ENCODE results near the gene BTBD8. TPM values are rescaled to one million over a fixed set of nuclear protein-coding genes. Genes with fewer than 3 reads are reported as not detected.

The BTBD8 gene
- total and polyA plus RNA-seq, 2 experiments from 2014 or later, result 2.9 to 4.1 TPM

DNA sequence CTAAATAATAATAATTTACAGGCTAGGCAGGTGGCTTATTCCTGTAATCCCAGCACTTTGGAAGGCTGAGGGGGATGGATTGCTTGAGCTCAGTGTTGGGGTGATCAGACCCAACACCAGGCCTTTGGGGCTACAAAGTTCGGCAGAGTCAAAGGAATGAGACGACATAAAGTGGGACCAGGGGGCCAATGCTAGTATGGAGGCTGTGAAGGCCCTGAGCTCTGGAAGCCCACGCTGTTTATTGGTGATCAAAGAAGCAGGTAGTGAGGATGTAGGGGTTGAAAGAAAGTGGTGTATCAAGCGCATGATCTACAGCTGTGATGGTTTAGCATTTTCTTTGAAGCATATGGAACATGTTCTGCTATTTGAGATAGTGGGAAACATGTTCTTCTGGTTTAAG is 5.6 kb downstream of the BTBD8 start (continued):
- TF ChIP-seq, protein P1, sequence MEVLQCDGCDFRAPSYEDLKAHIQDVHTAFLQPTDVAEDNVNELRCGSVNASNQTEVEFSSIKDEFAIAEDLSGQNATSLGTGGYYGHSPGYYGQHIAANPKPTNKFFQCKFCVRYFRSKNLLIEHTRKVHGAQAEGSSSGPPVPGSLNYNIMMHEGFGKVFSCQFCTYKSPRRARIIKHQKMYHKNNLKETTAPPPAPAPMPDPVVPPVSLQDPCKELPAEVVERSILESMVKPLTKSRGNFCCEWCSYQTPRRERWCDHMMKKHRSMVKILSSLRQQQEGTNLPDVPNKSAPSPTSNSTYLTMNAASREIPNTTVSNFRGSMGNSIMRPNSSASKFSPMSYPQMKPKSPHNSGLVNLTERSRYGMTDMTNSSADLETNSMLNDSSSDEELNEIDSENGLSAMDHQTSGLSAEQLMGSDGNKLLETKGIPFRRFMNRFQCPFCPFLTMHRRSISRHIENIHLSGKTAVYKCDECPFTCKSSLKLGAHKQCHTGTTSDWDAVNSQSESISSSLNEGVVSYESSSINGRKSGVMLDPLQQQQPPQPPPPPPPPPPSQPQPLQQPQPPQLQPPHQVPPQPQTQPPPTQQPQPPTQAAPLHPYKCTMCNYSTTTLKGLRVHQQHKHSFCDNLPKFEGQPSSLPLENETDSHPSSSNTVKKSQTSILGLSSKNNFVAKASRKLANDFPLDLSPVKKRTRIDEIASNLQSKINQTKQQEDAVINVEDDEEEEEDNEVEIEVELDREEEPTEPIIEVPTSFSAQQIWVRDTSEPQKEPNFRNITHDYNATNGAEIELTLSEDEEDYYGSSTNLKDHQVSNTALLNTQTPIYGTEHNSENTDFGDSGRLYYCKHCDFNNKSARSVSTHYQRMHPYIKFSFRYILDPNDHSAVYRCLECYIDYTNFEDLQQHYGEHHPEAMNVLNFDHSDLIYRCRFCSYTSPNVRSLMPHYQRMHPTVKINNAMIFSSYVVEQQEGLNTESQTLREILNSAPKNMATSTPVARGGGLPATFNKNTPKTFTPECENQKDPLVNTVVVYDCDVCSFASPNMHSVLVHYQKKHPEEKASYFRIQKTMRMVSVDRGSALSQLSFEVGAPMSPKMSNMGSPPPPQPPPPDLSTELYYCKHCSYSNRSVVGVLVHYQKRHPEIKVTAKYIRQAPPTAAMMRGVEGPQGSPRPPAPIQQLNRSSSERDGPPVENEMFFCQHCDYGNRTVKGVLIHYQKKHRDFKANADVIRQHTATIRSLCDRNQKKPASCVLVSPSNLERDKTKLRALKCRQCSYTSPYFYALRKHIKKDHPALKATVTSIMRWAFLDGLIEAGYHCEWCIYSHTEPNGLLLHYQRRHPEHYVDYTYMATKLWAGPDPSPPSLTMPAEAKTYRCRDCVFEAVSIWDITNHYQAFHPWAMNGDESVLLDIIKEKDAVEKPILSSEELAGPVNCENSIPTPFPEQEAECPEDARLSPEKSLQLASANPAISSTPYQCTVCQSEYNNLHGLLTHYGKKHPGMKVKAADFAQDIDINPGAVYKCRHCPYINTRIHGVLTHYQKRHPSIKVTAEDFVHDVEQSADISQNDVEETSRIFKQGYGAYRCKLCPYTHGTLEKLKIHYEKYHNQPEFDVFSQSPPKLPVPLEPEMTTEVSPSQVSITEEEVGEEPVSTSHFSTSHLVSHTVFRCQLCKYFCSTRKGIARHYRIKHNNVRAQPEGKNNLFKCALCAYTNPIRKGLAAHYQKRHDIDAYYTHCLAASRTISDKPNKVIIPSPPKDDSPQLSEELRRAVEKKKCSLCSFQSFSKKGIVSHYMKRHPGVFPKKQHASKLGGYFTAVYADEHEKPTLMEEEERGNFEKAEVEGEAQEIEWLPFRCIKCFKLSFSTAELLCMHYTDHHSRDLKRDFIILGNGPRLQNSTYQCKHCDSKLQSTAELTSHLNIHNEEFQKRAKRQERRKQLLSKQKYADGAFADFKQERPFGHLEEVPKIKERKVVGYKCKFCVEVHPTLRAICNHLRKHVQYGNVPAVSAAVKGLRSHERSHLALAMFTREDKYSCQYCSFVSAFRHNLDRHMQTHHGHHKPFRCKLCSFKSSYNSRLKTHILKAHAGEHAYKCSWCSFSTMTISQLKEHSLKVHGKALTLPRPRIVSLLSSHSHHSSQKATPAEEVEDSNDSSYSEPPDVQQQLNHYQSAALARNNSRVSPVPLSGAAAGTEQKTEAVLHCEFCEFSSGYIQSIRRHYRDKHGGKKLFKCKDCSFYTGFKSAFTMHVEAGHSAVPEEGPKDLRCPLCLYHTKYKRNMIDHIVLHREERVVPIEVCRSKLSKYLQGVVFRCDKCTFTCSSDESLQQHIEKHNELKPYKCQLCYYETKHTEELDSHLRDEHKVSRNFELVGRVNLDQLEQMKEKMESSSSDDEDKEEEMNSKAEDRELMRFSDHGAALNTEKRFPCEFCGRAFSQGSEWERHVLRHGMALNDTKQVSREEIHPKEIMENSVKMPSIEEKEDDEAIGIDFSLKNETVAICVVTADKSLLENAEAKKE (CRISPR knock-in tag; IDR thresholded peaks at IDR 0.05), result no peak
- TF ChIP-seq EZH2 (IDR thresholded peaks at IDR 0.05; ENCODE audit: low read depth, unreplicated experiment), result no peak
- no peak for TF ChIP-seq ZNF331 (CRISPR knock-in tag; IDR thresholded peaks at IDR 0.05; ENCODE audit: low read depth)
- no peak for TF ChIP-seq ZNF114 (CRISPR knock-in tag; IDR thresholded peaks at IDR 0.05)
- no peak for TF ChIP-seq CREB1 (CRISPR knock-in tag; IDR thresholded peaks at IDR 0.05; ENCODE audit: low read depth)

- Mint-ChIP-seq H3K27me3 (ENCODE audit: insufficient read depth, low read depth, poor library complexity) (no peaks in the 10 kb centered on the region), H3K27ac (no peak overlapping the region), H3K4me1 (no peaks in the 10 kb centered on the region), H3K9me3 (peaks cover 30% of the 10 kb centered on the region), H3K36me3 (ENCODE audit: low read depth) (peaks cover 29% of the 10 kb centered on the region), H3K4me3 (no peak overlapping the region)
- Histone ChIP-seq H3K4me1 (ENCODE audit: insufficient read depth) (no peaks in the 10 kb centered on the region), H2AFZ (no peak overlapping the region), H3K4me2 (no peak overlapping the region), H3K27ac (ENCODE audit: low read depth) (no peak overlapping the region), H3F3A (replicated peaks; ENCODE audit: low read depth) (no peaks in the 10 kb centered on the region), H3K79me2 (replicated peaks; ENCODE audit: insufficient read depth) (no peaks in the 10 kb centered on the region), H3K36me3 (ENCODE audit: insufficient read depth) (peaks cover 5% of the 10 kb centered on the region; the same call in 1 of the 2 replicates), H4K20me1 (replicated peaks; ENCODE audit: insufficient read depth) (no peaks in the 10 kb centered on the region), H3K9me2 (ENCODE audit: insufficient read depth) (no peaks in the 10 kb centered on the region), H3K27me3 (ENCODE audit: insufficient read depth) (no peaks in the 10 kb centered on the region), H3K4me3 (no peak overlapping the region)
- no peak for DNase-seq (ENCODE audit: low spot score)
- ATAC-seq, result no peak
- TF ChIP-seq, protein P1 (CRISPR knock-in tag; IDR thresholded peaks at IDR 0.05), result no peak
- TF ChIP-seq ZNF114 (CRISPR knock-in tag; IDR thresholded peaks at IDR 0.05) (no peak), CREB1 (CRISPR knock-in tag; IDR thresholded peaks at IDR 0.05; ENCODE audit: low read depth) (no peak)
Measured at GRCh38 chr1:92087542-92087941, 7.4 kb downstream of the BTBD8 start.
